ENCODE results near the gene GSG1.

GSG1 gene

DNA sequence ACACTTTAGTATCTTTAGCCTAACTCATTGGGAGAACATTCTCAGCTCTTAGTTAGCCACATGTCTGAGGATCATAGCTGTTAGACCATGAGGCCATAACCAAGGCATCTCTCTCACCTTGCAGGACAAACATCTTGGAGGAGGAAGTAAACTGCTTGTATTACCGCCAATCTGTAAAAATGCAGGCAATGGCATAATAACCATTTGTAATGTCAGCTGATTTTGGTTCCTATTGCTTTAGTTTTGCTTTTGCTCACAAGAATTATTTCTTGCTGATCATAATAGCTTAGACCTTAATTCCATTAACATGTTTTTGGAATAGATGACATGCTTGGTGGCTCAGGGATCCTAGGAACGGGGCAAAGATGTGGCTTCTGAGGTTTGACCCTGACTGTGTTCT, 16.4 kb upstream of the GSG1 start:
- H3K27me3 ChIP-seq (ENCODE audit: insufficient read depth, insufficient read length) = no peaks in the 10 kb centered on the region
- peaks cover 5% of the 10 kb centered on the region for H3K4me1 ChIP-seq (ENCODE audit: insufficient read depth, insufficient read length)
- TF ChIP-seq ZNF274 (IDR thresholded peaks at IDR 0.05; ENCODE audit: low read depth, low read length) (no peak), YY1 (IDR thresholded peaks at IDR 0.05; ENCODE audit: insufficient read depth, insufficient read length) (no peak), SUZ12 (IDR thresholded peaks at IDR 0.05; ENCODE audit: extremely low read depth, insufficient read depth, insufficient read length) (no peak)
- no peak for DNase-seq (ENCODE audit: low read depth, low spot score)
- no peak overlapping the region for H3K9ac ChIP-seq (ENCODE audit: insufficient read length, low read depth)
- no peaks in the 10 kb centered on the region for H3K36me3 ChIP-seq (ENCODE audit: insufficient read depth, insufficient read length, low read length)
- no peaks in the 10 kb centered on the region for H3K9me3 ChIP-seq (ENCODE audit: insufficient read depth, low read length)
- H3K4me3 ChIP-seq (ENCODE audit: insufficient read length, low read depth) = no peak overlapping the region

DNA sequence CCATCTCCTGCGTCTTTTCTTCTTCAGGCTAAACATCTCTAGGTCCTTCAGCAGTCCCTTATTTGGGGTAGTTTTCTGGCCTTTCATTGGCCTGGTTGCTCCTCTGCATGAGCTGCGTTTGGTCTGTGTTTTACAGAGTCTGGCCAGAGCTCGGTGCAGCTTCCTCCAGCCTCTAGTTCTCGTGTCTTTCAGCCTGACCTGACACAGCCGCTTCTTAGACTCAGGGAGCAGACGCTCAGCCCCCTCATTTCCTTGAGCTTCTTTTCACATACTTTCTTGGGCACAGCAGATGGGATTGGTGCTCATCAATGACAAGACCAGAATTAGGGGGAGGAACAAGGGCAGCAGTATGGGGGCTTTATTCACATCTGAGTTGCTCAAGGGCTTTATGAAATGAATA, 13.6 kb upstream of the GSG1 start:
- peaks cover 3% of the 10 kb centered on the region for H3K4me1 ChIP-seq (ENCODE audit: insufficient read depth, insufficient read length)

DNA sequence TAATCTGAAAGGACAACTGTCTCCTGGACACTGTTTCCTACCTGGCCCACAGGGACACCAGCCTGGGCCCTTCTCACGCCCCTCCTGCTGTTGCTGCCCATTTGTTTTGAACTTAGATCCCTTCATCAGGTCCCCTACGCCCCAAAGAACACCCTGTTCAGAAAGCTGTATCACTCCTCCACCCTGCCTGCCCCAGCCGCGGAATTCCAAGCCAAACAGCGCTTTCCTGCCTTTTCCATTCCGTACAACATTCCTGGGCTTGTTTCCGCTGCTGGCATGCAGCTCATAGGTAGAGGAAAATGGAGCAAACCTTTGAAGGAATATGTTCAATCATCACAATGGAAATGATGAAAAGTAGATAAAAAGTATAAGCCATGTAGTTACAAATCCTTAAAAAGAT, 12.8 kb upstream of the GSG1 start:
- peaks cover 3% of the 10 kb centered on the region for H3K4me1 ChIP-seq (ENCODE audit: insufficient read depth, insufficient read length)
- TF ChIP-seq ZNF274 (IDR thresholded peaks at IDR 0.05; ENCODE audit: low read depth, low read length) = no peak
- TF ChIP-seq YY1 (IDR thresholded peaks at IDR 0.05; ENCODE audit: insufficient read depth, insufficient read length) = no peak
- TF ChIP-seq SUZ12 (IDR thresholded peaks at IDR 0.05; ENCODE audit: extremely low read depth, insufficient read depth, insufficient read length) = no peak
- DNase-seq (ENCODE audit: low read depth, low spot score) = no peak
- H3K9me3 ChIP-seq (ENCODE audit: insufficient read depth, low read length) = peaks cover 11% of the 10 kb centered on the region
- H3K36me3 ChIP-seq (ENCODE audit: insufficient read depth, insufficient read length, low read length) = no peaks in the 10 kb centered on the region
- no peaks in the 10 kb centered on the region for H3K27me3 ChIP-seq (ENCODE audit: insufficient read depth, insufficient read length)
- no peak overlapping the region for H3K4me3 ChIP-seq (ENCODE audit: insufficient read length, low read depth)
- H3K9ac ChIP-seq (ENCODE audit: insufficient read length, low read depth) = no peak overlapping the region

More for the DNA sequence above, 13.6 kb upstream of the GSG1 start:
- TF ChIP-seq YY1 (IDR thresholded peaks at IDR 0.05; ENCODE audit: insufficient read depth, insufficient read length) (no peak), ZNF274 (IDR thresholded peaks at IDR 0.05; ENCODE audit: low read depth, low read length) (no peak), SUZ12 (IDR thresholded peaks at IDR 0.05; ENCODE audit: extremely low read depth, insufficient read depth, insufficient read length) (no peak)
- H3K27me3 ChIP-seq (ENCODE audit: insufficient read depth, insufficient read length) = no peaks in the 10 kb centered on the region
- no peak overlapping the region for H3K4me3 ChIP-seq (ENCODE audit: insufficient read length, low read depth)
- H3K9ac ChIP-seq (ENCODE audit: insufficient read length, low read depth) = no peak overlapping the region
- no peak for DNase-seq (ENCODE audit: low read depth, low spot score)
- H3K9me3 ChIP-seq (ENCODE audit: insufficient read depth, low read length) = peaks cover 4% of the 10 kb centered on the region; the same call in 1 of the 2 replicates
- no peaks in the 10 kb centered on the region for H3K36me3 ChIP-seq (ENCODE audit: insufficient read depth, insufficient read length, low read length)

DNA sequence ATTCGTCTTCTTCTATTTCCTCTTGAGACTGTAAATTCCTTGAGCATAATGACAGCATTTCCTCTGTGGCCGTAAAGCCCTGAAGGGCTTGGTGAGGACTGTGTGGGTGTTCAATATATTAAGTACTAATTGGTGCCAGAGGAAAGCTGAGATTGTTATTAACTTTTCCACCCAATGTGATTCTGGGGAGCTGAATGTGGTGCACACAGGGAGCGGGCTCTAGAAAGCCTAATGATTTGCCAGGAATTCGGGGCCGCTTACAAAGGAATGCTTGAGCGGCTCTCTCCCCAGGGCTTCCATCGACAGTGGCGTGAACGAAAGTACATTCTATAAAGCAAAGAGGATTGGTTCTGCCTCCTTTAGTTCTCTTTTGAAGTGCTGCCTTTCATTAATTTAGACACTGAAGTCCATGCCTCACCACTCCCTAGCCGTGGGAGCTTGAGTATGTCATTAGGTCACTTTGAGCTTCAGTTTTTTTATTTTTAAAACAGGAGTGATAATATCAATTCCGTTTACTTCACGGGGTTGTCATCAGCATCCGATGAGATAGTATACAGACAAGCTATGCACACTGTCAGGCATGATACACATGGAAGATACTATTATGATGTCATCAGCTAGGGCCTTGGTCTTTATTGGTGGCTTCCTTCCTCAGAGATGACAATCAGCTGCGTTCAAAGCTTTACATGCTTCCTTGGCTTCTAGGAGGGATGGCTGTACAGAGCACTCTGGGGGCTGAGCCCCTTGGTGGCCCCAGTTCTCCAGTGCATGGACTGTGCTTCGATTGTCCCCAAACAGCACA, 11.0 kb upstream of the GSG1 start:
- TF ChIP-seq SUZ12 (IDR thresholded peaks at IDR 0.05; ENCODE audit: extremely low read depth, insufficient read depth, insufficient read length) (no peak), ZNF274 (IDR thresholded peaks at IDR 0.05; ENCODE audit: low read depth, low read length) (no peak), YY1 (IDR thresholded peaks at IDR 0.05; ENCODE audit: insufficient read depth, insufficient read length) (no peak)
- Histone ChIP-seq H3K4me3 (ENCODE audit: insufficient read length, low read depth) (no peak overlapping the region), H3K9me3 (ENCODE audit: insufficient read depth, low read length) (peaks cover 11% of the 10 kb centered on the region), H3K36me3 (ENCODE audit: insufficient read depth, insufficient read length, low read length) (no peaks in the 10 kb centered on the region), H3K9ac (ENCODE audit: insufficient read length, low read depth) (no peak overlapping the region), H3K4me1 (ENCODE audit: insufficient read depth, insufficient read length) (peaks cover 3% of the 10 kb centered on the region), H3K27me3 (ENCODE audit: insufficient read depth, insufficient read length) (no peaks in the 10 kb centered on the region)
- DNase-seq (ENCODE audit: low read depth, low spot score) = no peak

DNA sequence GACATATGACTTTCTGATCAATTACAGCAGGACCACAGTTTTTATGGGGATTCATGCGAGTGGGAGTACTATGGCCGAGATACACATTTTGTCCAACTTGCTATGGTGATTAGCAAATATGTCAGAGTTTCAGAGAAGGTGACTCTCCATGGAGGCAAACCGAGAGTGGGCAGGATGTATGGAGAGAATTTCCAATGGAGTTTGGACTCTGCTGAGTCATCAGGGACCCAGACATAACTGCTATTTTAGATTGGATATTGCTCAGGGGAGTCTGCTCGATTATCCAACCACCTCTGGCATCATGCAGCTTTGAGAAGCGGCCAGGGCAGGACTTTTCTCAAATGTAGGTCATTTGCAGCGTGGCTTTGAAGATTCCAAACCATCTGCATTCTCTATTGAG, 9.5 kb upstream of the GSG1 start:
- H3K4me1 ChIP-seq (ENCODE audit: insufficient read depth, insufficient read length) = peaks cover 3% of the 10 kb centered on the region
- H3K27me3 ChIP-seq (ENCODE audit: insufficient read depth, insufficient read length) = no peaks in the 10 kb centered on the region
- TF ChIP-seq SUZ12 (IDR thresholded peaks at IDR 0.05; ENCODE audit: extremely low read depth, insufficient read depth, insufficient read length) (no peak), ZNF274 (IDR thresholded peaks at IDR 0.05; ENCODE audit: low read depth, low read length) (no peak)
- H3K4me3 ChIP-seq (ENCODE audit: insufficient read length, low read depth) = no peak overlapping the region
- DNase-seq (ENCODE audit: low read depth, low spot score) = no peak
- no peaks in the 10 kb centered on the region for H3K36me3 ChIP-seq (ENCODE audit: insufficient read depth, insufficient read length, low read length)
- peaks cover 11% of the 10 kb centered on the region for H3K9me3 ChIP-seq (ENCODE audit: insufficient read depth, low read length)
- H3K9ac ChIP-seq (ENCODE audit: insufficient read length, low read depth) = no peak overlapping the region

DNA sequence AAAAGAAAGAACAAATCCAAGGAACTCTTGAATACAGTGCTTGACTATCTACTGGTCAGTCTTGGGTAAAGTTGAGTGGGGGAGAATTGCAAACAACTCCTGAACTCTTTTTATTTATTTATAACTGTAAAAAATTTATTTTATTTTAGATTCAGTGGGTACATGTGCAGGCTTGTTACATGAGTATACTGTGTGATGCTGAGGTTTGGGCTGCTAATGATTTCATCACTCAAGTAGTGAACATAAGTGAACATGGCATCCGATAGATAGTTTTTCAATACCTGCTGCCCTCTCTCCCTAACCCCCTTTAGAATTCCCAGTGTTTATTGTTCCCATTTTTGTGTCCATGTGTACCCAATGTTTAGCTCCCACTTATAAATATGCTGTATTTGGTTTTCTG, 3.2 kb upstream of the GSG1 start:
- Histone ChIP-seq H3K9me3 (ENCODE audit: insufficient read depth, low read length) (peaks cover 4% of the 10 kb centered on the region), H3K9ac (ENCODE audit: insufficient read length, low read depth) (no peak overlapping the region), H3K36me3 (ENCODE audit: insufficient read depth, insufficient read length, low read length) (no peaks in the 10 kb centered on the region), H3K4me1 (ENCODE audit: insufficient read depth, insufficient read length) (no peaks in the 10 kb centered on the region), H3K4me3 (ENCODE audit: insufficient read length, low read depth) (no peak overlapping the region), H3K27me3 (ENCODE audit: insufficient read depth, insufficient read length) (peaks cover 2% of the 10 kb centered on the region)
- no peak for TF ChIP-seq YY1 (IDR thresholded peaks at IDR 0.05; ENCODE audit: insufficient read depth, insufficient read length)
- TF ChIP-seq ZNF274 (IDR thresholded peaks at IDR 0.05; ENCODE audit: low read depth, low read length) = no peak
- no peak for TF ChIP-seq SUZ12 (IDR thresholded peaks at IDR 0.05; ENCODE audit: extremely low read depth, insufficient read depth, insufficient read length)
- DNase-seq (ENCODE audit: low read depth, low spot score) = no peak

DNA sequence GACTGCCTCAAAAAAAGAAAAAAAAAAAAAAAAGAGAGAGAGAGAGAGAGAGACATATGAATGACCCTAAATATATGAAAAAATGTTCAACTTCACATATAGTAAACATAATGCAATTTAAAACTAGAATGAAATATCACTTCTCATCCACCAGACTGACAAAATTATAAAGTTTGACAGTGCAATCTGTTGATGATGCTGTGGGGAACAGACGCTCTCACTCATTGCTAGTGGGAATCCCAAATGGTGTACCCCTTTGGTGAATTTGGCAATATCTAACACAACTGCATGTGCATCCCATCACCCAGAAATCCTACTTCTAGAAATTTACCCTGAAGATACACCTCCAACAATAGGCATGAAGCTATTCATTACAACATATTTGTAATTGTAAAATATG, 2.3 kb upstream of the GSG1 start:
- Histone ChIP-seq H3K36me3 (ENCODE audit: insufficient read depth, insufficient read length, low read length) (no peaks in the 10 kb centered on the region), H3K9me3 (ENCODE audit: insufficient read depth, low read length) (no peaks in the 10 kb centered on the region), H3K27me3 (ENCODE audit: insufficient read depth, insufficient read length) (peaks cover 2% of the 10 kb centered on the region), H3K4me1 (ENCODE audit: insufficient read depth, insufficient read length) (no peaks in the 10 kb centered on the region), H3K9ac (ENCODE audit: insufficient read length, low read depth) (no peak overlapping the region), H3K4me3 (ENCODE audit: insufficient read length, low read depth) (no peak overlapping the region)
- TF ChIP-seq SUZ12 (IDR thresholded peaks at IDR 0.05; ENCODE audit: extremely low read depth, insufficient read depth, insufficient read length) (no peak), ZNF274 (IDR thresholded peaks at IDR 0.05; ENCODE audit: low read depth, low read length) (no peak), YY1 (IDR thresholded peaks at IDR 0.05; ENCODE audit: insufficient read depth, insufficient read length) (no peak)
- DNase-seq (ENCODE audit: low read depth, low spot score) = no peak
